Naive thymus-derived CD8-positive, alpha-beta T cell (primary cell): ENCODE measurements around the gene SH3TC2. TPM values are rescaled to one million over a fixed set of nuclear protein-coding genes. Genes with fewer than 3 reads are reported as not detected.

Experiments
- ATAC-seq, 2 donors: fragments of 150-1000 bp; cut with Tn5 transposase in 1 of 2; sonication (Bioruptor Pico), chemical (Tn5 transposase) in 1 of 2; 1 replicate in 1 of 2; 2 replicates in 1 of 2; pipeline ENCODE4 v1.10.0; 2021; ENCODE audit warnings: mild to moderate bottlenecking in 2 of 2, moderate library complexity in 2 of 2
- POLR2A ChIA-PET: fragments of 350-600 bp; sonication (Branson Sonifier 250); formaldehyde crosslinking; loops from one replicate; lab custom pipeline; 2021; ENCODE audit warnings: antibody characterized with exemption; lab: Charles Lee
- DNase-seq, 10 donors: peaks; one replicate each; pipeline versions ENCODE4 v3.0.0 to v3.0.0-alpha.2; 2020 to 2022
- H3K27ac Mint-ChIP-seq, 10 donors: one replicate each; pipeline ENCODE4 v1.8.0; 2020 to 2022; ENCODE audit warnings: mild to moderate bottlenecking in 10 of 10, mixed read lengths in 10 of 10, moderate library complexity in 4 of 10, inconsistent platforms in 1 of 10
- H3K27me3 Mint-ChIP-seq, 5 donors: one replicate each; pipeline ENCODE4 v1.8.0; 2021 to 2022; ENCODE audit warnings: mixed read lengths in 5 of 5
- H3K36me3 Mint-ChIP-seq, 3 donors: one replicate each; pipeline ENCODE4 v1.8.0; 2020 to 2022; ENCODE audit warnings: mixed read lengths in 3 of 3, mild to moderate bottlenecking in 2 of 3, inconsistent platforms in 1 of 3
- H3K4me1 Mint-ChIP-seq, 4 donors: one replicate each; pipeline ENCODE4 v1.8.0; 2021 to 2022; ENCODE audit warnings: mixed read lengths in 4 of 4
- H3K4me3 Mint-ChIP-seq, 10 donors: one replicate each; pipeline ENCODE4 v1.8.0; 2020 to 2022; ENCODE audit warnings: mild to moderate bottlenecking in 10 of 10, mixed read lengths in 10 of 10, moderate library complexity in 6 of 10, inconsistent platforms in 1 of 10
- H3K9me3 Mint-ChIP-seq, 9 donors: one replicate each; pipeline ENCODE4 v1.8.0; 2020 to 2022; ENCODE audit warnings: mixed read lengths in 9 of 9, mild to moderate bottlenecking in 3 of 9, inconsistent platforms in 1 of 9, moderate library complexity in 1 of 9
- polyA plus RNA-seq, 3 donors: library from polyadenylated mRNA; unstranded; fragments of 300-500 nt; fragmentation: Illumina TruSeq; gene quantifications; one replicate each; pipeline ENCODE4 v1.2.3, GENCODE V29; 2021
- total RNA-seq, 8 experiments: library from RNA in 2 of 8; stranded (reverse) in 2 of 8; gene quantifications; one replicate each; pipeline ENCODE4 v1.2.3 and lab custom pipeline; 2021 to 2026

The SH3TC2 gene
- total RNA-seq (not detected), polyA plus RNA-seq (not detected), total RNA-seq (lab: John Stamatoyannopoulos, UW) (0 to 0.17 (median 0.04) reads per million in 6 experiments)

GRCh38 chr5:149063017-149063687, at the start of gene SH3TC2:
SH3TC2 (minus strand) TSS chr5:149063062; CDS start chr5:149063022, 40 bp downstream.
- H3K27ac Mint-ChIP-seq, result no peak within 1 kb of the TSS
- DNase-seq, result no peak
- no peak for ATAC-seq

DNA sequence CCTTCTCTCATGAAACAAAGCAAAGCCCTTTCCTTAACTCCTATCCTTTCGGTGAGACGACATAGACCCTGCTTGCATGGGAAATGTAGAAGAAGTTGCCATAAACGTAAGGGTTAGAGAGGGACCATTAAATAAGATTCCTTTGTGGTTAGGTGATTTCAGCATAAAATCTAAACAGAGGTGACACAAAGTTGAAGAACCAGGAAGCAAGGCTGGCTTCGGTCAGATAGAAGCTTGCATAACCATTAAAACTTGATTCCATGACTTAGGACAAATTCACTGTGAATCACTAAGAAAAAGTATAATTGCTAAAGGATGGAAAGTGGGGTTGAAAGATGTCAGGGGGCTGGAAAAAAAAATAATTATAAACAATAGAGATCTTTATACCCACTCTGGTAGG, 47.5 kb upstream of the SH3TC2 start:
- POLR2A ChIA-PET, result no interaction called here
- no peaks in the 10 kb centered on the region for H3K9me3 Mint-ChIP-seq
- no peak for ATAC-seq

More at GRCh38 chr5:149063017-149063687, at the start of gene SH3TC2:
- Mint-ChIP-seq H3K4me3 (no peak within 1 kb of the TSS), H3K36me3 (peaks cover 0 to 14% (median 0%) of the 10 kb centered on the region in 3 donors), H3K9me3 (peaks cover 0 to 29% (median 10%) of the 10 kb centered on the region in 9 donors), H3K27me3 (peaks cover 0 to 9% (median 5%) of the 10 kb centered on the region in 5 donors), H3K4me1 (no peaks in the 10 kb centered on the region)
- POLR2A ChIA-PET, result no interaction called here

GRCh38 chr5:149108651-149109280, 45.9 kb upstream of the SH3TC2 start:
- Mint-ChIP-seq H3K27me3 (peaks cover 0 to 1% (median 0%) of the 10 kb centered on the region in 5 donors), H3K36me3 (no peaks in the 10 kb centered on the region), H3K9me3 (no peaks in the 10 kb centered on the region), H3K27ac (no peak overlapping the region), H3K4me1 (no peaks in the 10 kb centered on the region), H3K4me3 (no peak overlapping the region)
- POLR2A ChIA-PET, result no interaction called here
- no peak for DNase-seq
- no peak for ATAC-seq

More for the DNA sequence above, 47.5 kb upstream of the SH3TC2 start:
- Mint-ChIP-seq H3K27me3 (peaks cover 0 to 5% (median 2%) of the 10 kb centered on the region in 5 donors), H3K4me1 (peaks cover 0 to 2% (median 0%) of the 10 kb centered on the region in 4 donors), H3K36me3 (no peaks in the 10 kb centered on the region), H3K27ac (no peak overlapping the region), H3K4me3 (no peak overlapping the region)
- no peak for DNase-seq

- H3K27me3 Mint-ChIP-seq, result peaks cover under 1 to 10% (median 6%) of the 10 kb centered on the region in 5 donors
- DNase-seq, result no peak
- POLR2A ChIA-PET, result no interaction called here
- peaks cover 0 to 49% (median 20%) of the 10 kb centered on the region in 3 donors for H3K36me3 Mint-ChIP-seq
- no peaks in the 10 kb centered on the region for H3K4me1 Mint-ChIP-seq
- no peak for ATAC-seq
- no peak overlapping the region for H3K27ac Mint-ChIP-seq
- H3K9me3 Mint-ChIP-seq, result peaks cover 28 to 61% (median 48%) of the 10 kb centered on the region in 9 donors
- no peak overlapping the region for H3K4me3 Mint-ChIP-seq
Observed at GRCh38 chr5:149100331-149100730, 37.5 kb upstream of the SH3TC2 start.

DNA sequence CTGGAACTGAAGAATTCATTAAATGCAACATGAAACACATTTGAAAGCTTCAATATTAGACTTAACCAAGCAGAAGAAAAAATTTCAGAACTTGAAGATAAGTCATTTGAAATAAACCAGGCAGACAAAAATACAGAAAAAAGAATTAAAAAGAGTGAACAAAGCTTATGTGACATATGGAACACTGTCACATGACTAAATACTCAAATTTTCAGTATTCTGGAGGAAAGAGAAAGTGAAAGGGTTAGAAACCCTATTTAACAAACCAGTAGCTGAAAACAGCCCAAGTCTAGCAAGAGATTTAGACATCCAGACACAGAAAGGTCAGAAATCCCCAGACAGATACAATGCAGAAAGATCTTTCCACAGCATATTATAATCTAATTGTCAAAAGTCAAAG, 37.1 kb upstream of the SH3TC2 start:
- Mint-ChIP-seq H3K27ac (no peak overlapping the region), H3K4me3 (no peak overlapping the region), H3K36me3 (peaks cover 0 to 51% (median 20%) of the 10 kb centered on the region in 3 donors), H3K9me3 (peaks cover 28 to 65% (median 52%) of the 10 kb centered on the region in 9 donors), H3K4me1 (no peaks in the 10 kb centered on the region), H3K27me3 (peaks cover 4 to 11% (median 7%) of the 10 kb centered on the region in 5 donors)
- DNase-seq (no peak), ATAC-seq (no peak)
- POLR2A ChIA-PET, result no interaction called here

DNA sequence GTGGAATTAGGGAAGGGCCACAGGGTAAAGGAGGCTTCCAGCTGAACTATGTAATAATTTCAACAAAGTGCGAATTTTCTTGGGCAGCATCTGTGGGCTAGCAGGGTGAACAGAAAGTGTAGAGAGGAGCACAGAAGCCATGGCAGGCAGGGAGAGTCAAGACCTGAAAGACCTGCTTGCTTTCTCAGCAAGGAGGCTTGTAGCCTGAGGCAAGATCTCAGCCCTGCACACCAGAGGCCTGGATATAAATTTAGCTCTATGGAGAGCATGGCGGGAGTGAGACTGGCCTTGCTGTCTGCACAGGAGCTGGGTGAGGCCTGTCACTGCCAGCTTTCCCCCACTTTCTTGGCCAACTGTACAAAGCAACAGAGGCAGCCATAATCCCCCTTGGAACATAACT, 32.1 kb upstream of the SH3TC2 start:
- Mint-ChIP-seq H3K27ac (no peak overlapping the region), H3K9me3 (peaks cover 20 to 73% (median 52%) of the 10 kb centered on the region in 9 donors), H3K4me1 (no peaks in the 10 kb centered on the region), H3K4me3 (no peak overlapping the region), H3K36me3 (peaks cover 0 to 56% (median 12%) of the 10 kb centered on the region in 3 donors), H3K27me3 (peaks cover 3 to 37% (median 21%) of the 10 kb centered on the region in 5 donors)
- POLR2A ChIA-PET, result no interaction called here
- DNase-seq (no peak), ATAC-seq (no peak)

DNA sequence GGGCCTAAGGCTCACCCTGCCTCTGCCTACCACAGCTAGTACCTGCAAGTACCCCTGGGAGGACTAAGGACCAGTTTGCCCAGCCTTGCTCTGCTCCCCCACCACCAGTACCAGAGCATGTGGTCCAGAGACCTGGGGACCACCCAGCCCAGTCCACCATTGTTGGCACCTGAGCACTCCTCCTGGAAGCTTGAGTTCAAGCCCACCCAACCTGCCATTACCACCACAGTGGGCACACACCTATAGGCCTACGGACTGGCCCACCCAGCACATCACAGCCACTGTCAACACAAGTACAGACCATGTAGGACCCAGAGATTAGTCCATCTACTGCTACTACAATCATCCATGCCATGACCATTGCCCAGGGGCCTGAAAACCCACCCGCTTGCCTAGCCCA, 30.8 kb upstream of the SH3TC2 start:
- Mint-ChIP-seq H3K4me3 (no peak overlapping the region), H3K27me3 (peaks cover 3 to 39% (median 21%) of the 10 kb centered on the region in 5 donors), H3K9me3 (peaks cover 6 to 59% (median 39%) of the 10 kb centered on the region in 9 donors), H3K4me1 (no peaks in the 10 kb centered on the region), H3K36me3 (peaks cover 0 to 42% (median 11%) of the 10 kb centered on the region in 3 donors), H3K27ac (no peak overlapping the region)
- POLR2A ChIA-PET, result no interaction called here
- ATAC-seq, result no peak
- DNase-seq, result no peak

GRCh38 chr5:149089796-149090195, 26.9 kb upstream of the SH3TC2 start:
- H3K9me3 Mint-ChIP-seq, result peaks cover 0 to 24% (median 12%) of the 10 kb centered on the region in 9 donors
- H3K27me3 Mint-ChIP-seq, result peaks cover 7 to 53% (median 21%) of the 10 kb centered on the region in 5 donors
- no peaks in the 10 kb centered on the region for H3K4me1 Mint-ChIP-seq
- POLR2A ChIA-PET, result no interaction called here
- ATAC-seq, result no peak
- no peak overlapping the region for H3K27ac Mint-ChIP-seq
- DNase-seq, result no peak
- H3K36me3 Mint-ChIP-seq, result peaks cover 0 to 15% (median 2%) of the 10 kb centered on the region in 3 donors
- H3K4me3 Mint-ChIP-seq, result no peak overlapping the region

DNA sequence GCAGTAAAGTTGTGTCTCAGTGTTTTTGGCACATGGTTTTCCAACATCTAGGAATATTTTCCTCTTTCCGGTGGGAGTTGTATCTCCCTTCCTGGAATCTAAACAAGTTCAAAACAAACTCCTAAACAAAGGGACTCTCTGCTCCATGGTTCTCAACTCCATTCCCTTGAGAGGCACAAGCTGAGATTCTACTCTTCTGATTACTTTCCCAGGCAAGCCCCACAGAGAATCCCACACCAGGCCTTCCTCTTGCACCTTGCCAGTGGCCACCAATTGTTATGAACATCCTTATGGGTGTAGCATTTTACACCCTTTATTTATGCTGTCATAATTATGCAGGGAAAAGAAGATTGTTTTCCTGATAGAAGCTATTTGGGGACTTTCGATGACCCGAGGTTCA, 25.8 kb upstream of the SH3TC2 start:
- POLR2A ChIA-PET, result no interaction called here
- Mint-ChIP-seq H3K27ac (no peak overlapping the region), H3K4me1 (no peaks in the 10 kb centered on the region), H3K9me3 (peaks cover 0 to 15% (median 4%) of the 10 kb centered on the region in 9 donors), H3K27me3 (peaks cover 2 to 42% (median 17%) of the 10 kb centered on the region in 5 donors), H3K4me3 (no peak overlapping the region), H3K36me3 (peaks cover 0 to 7% (median 0%) of the 10 kb centered on the region in 3 donors)
- ATAC-seq (no peak), DNase-seq (no peak)

DNA sequence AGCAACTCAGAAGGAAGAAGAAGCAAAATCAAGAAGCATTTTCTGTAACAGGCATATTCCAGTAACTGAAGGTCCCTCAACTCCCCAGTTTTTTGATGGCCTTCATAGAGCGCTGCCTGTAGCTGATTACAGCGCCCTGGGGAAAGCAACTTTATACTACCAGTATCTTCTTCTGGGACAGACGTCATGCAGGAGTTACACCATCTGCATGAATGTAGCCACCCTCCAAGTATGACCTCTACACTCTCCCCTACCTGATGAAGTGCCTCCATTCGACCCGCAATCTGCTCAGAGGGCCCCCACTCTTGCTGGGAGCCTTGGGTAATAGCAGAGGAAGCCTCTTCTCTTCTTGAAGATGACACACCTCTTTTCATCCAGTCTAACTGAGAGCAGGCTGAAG, 21.0 kb upstream of the SH3TC2 start:
- no peaks in the 10 kb centered on the region for H3K9me3 Mint-ChIP-seq
- POLR2A ChIA-PET, result no interaction called here
- H3K27ac Mint-ChIP-seq, result peak overlapping the region in 1 of 10 donors; percentile 74
- no peak overlapping the region for H3K4me3 Mint-ChIP-seq
- no peaks in the 10 kb centered on the region for H3K36me3 Mint-ChIP-seq
- H3K4me1 Mint-ChIP-seq, result peaks cover 0 to 8% (median 2%) of the 10 kb centered on the region in 4 donors
- peaks cover 4 to 19% (median 6%) of the 10 kb centered on the region in 5 donors for H3K27me3 Mint-ChIP-seq
- ATAC-seq, result no peak
- DNase-seq, result no peak

DNA sequence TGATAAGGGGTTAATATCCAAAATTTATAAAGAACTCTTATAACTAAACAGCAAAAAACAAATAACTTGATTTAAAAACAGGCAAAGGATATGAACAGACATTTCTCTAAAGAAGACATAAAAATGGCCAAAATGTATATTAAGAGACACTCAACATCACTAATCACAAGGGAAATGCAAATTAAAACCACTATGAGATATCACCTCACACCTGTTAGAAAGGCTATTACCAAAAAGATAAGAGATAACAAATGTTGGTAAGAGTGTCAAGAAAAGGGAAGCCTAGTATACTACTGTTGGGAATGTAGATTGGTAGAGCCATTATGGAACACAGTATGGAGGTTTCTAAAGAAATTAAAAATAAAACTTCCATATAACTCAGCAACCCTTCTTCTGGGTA, 19.4 kb upstream of the SH3TC2 start:
- DNase-seq, result no peak
- H3K27ac Mint-ChIP-seq, result no peak overlapping the region
- POLR2A ChIA-PET, result no interaction called here
- no peak for ATAC-seq
- H3K4me3 Mint-ChIP-seq, result no peak overlapping the region
- peaks cover 0 to 4% (median 0%) of the 10 kb centered on the region in 9 donors for H3K9me3 Mint-ChIP-seq
- peaks cover 0 to 8% (median 2%) of the 10 kb centered on the region in 4 donors for H3K4me1 Mint-ChIP-seq
- peaks cover 4 to 18% (median 6%) of the 10 kb centered on the region in 5 donors for H3K27me3 Mint-ChIP-seq
- H3K36me3 Mint-ChIP-seq, result no peaks in the 10 kb centered on the region

DNA sequence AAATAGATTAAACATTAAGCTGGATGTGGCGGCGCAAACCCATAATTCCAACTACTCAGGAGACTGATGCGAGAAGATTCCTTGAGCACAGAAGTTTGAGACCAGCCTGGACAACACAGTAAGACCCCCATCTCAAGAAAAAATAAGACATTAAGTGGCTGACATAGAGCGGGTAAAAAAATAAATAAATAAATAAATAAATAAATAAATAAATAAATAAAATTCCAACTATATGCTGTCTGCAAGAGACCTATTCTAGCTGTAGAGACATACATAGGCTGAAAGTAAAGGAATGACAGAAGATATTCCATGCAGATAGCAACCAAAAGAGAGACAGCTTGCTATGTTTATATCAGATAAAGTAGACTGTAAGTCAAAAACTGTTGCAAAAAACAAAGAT, 17.4 kb upstream of the SH3TC2 start:
- H3K27me3 Mint-ChIP-seq, result peaks cover 5 to 10% (median 6%) of the 10 kb centered on the region in 5 donors
- POLR2A ChIA-PET, result no interaction called here
- ATAC-seq, result no peak

DNA sequence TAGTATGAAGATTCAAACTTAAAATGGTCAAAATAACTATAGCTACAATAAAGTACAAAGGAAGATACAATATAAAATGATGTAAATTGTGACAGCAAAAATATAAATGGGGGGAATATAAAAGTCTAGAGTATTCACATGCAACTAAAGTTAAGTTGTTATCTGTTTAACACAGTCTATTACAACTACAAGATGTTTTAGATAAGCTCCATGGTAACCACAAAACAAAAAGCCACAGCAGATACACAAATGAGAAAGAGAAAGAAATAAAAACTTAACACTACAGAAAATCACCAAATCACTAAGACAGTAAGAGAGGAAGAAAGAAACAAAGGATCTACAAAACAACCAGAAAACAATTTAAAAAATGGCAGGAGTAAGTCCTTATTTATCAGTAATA, 17.0 kb upstream of the SH3TC2 start:
- H3K4me1 Mint-ChIP-seq, result peaks cover 0 to 8% (median 2%) of the 10 kb centered on the region in 4 donors
- H3K4me3 Mint-ChIP-seq, result no peak overlapping the region
- POLR2A ChIA-PET, result no interaction called here
- H3K27ac Mint-ChIP-seq, result peak overlapping the region in 1 of 10 donors; percentile 11
- H3K9me3 Mint-ChIP-seq, result peaks cover 0 to 25% (median 2%) of the 10 kb centered on the region in 9 donors
- peaks cover 0 to 4% (median 0%) of the 10 kb centered on the region in 3 donors for H3K36me3 Mint-ChIP-seq
- ATAC-seq (peak in 1 of 2 donors; percentile 38), DNase-seq (peak in 3 of 10 donors; percentile 0 to 23 (median 2))
- peaks cover 5 to 11% (median 6%) of the 10 kb centered on the region in 5 donors for H3K27me3 Mint-ChIP-seq

More for the DNA sequence above, 17.4 kb upstream of the SH3TC2 start:
- peaks cover 0 to 8% (median 2%) of the 10 kb centered on the region in 4 donors for H3K4me1 Mint-ChIP-seq
- H3K27ac Mint-ChIP-seq, result peak overlapping the region in 1 of 10 donors; percentile 11
- DNase-seq, result no peak
- H3K4me3 Mint-ChIP-seq, result no peak overlapping the region
- H3K9me3 Mint-ChIP-seq, result peaks cover 0 to 24% (median 2%) of the 10 kb centered on the region in 9 donors
- peaks cover 0 to 4% (median 0%) of the 10 kb centered on the region in 3 donors for H3K36me3 Mint-ChIP-seq
